ENCODE data around the gene TRIM17.

DNA sequence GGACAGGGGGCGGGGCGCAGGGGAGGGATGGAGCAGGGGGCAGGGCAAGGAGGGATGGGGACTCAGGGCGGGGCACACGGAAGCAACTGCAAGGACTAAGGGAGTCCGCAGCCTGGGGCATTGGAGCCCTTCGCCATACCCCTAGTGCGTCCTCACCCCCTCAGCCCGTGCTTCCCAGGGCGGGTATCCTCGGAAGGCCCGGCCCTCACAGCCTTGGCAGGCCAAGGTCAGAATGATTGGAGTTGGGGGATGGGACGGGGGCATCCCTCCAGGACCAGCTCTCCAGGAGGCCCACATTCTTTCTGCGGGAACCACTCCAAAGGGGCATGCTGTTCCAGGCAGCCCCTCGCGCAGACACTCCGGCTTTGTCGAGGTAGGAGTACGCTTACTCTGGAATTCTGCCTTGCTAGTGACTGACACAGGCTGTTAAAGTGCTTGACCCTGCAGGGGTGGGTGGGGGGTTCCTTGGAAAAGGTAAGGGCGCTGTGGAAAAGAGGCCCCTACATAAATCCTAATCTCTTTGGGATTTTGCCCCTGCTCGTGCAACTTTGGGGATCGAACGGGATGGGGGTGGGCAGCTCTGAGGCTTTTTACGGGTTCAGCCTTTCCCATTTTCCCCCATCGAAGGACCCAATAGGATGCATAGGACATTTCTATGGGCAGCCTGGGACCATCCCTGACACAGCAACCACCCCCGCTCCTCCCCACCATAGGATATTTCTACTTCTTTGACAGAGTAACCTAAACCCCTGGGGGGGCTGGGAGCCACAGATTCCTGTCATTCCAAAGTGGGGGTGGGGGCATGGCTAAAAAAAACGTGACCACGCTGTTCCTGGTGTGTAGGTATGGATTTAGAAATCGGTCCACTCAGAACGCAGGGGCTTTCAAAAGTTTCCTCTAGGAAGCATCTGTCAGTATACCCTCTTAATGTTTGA lies 9.3 kb downstream of the TRIM17 start:
- TF ChIP-seq, protein P1, sequence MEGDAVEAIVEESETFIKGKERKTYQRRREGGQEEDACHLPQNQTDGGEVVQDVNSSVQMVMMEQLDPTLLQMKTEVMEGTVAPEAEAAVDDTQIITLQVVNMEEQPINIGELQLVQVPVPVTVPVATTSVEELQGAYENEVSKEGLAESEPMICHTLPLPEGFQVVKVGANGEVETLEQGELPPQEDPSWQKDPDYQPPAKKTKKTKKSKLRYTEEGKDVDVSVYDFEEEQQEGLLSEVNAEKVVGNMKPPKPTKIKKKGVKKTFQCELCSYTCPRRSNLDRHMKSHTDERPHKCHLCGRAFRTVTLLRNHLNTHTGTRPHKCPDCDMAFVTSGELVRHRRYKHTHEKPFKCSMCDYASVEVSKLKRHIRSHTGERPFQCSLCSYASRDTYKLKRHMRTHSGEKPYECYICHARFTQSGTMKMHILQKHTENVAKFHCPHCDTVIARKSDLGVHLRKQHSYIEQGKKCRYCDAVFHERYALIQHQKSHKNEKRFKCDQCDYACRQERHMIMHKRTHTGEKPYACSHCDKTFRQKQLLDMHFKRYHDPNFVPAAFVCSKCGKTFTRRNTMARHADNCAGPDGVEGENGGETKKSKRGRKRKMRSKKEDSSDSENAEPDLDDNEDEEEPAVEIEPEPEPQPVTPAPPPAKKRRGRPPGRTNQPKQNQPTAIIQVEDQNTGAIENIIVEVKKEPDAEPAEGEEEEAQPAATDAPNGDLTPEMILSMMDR (IDR thresholded peaks at IDR 0.05 in 4 of 5, conservative IDR thresholded peaks at IDR 0.05 in 1 of 5) = no peak
- no peak for TF ChIP-seq POLR2A (IDR thresholded peaks at IDR 0.05)
